Activated T-cell treated with anti-CD3 and anti-CD28 coated beads, Interleukin-2, amount 50 U/mL, for 72 hours (primary cell): ENCODE measurements around the gene SSBP3. TPM values are rescaled to one million over a fixed set of nuclear protein-coding genes. Genes with fewer than 3 reads are reported as not detected.
A peak's percentile ranks its signal among the peaks of the same experiment; 100 is the strongest.
"Not testable (repeated sequence)": the region's sequence is repeated elsewhere in the genome, so short reads cannot be mapped to it uniquely, and the experiment has no call there.

Source experiments
- ATAC-seq, 2 donors: fragments of 150-1000 bp; cut with Tn5 transposase; replicated peaks in 1 of 2; 2 replicates each; pipeline ENCODE4 v1.10.0; 2021; ENCODE audit warnings: moderate library complexity in 2 of 2, mild to moderate bottlenecking in 1 of 2
- DNase-seq, 2 donors: peaks; one replicate each; pipeline ENCODE4 v3.0.0; 2021 to 2022; ENCODE audit warnings: mixed read lengths in 1 of 2
- H3K27ac Mint-ChIP-seq: one replicate; pipeline ENCODE4 v1.8.0; 2022; ENCODE audit warnings: mild to moderate bottlenecking, moderate library complexity, mixed read lengths
- H3K27me3 Mint-ChIP-seq: one replicate; pipeline ENCODE4 v1.8.0; 2022; ENCODE audit warnings: low read depth, mixed read lengths
- H3K36me3 Mint-ChIP-seq, 2 donors: one replicate each; pipeline ENCODE4 v1.8.0; 2022; ENCODE audit warnings: mixed read lengths in 2 of 2, mild to moderate bottlenecking in 1 of 2; ENCODE audit not compliant: insufficient read depth in 2 of 2
- H3K4me1 Mint-ChIP-seq: one replicate; pipeline ENCODE4 v1.8.0; 2022; ENCODE audit warnings: low read depth, mixed read lengths
- H3K4me3 Mint-ChIP-seq, 2 donors: one replicate each; pipeline ENCODE4 v1.8.0; 2022; ENCODE audit warnings: mild to moderate bottlenecking in 2 of 2, mixed read lengths in 2 of 2, moderate library complexity in 2 of 2
- H3K9me3 Mint-ChIP-seq, 2 donors: one replicate each; pipeline ENCODE4 v1.8.0; 2022; ENCODE audit warnings: mixed read lengths in 2 of 2
- total RNA-seq, 2 donors: library from RNA; stranded (reverse); gene quantifications; one replicate each; pipeline ENCODE4 v1.2.3, GENCODE V29; 2022

The SSBP3 gene
- total RNA-seq = 10 to 100 TPM; 70.1 to 84.9 TPM

DNA sequence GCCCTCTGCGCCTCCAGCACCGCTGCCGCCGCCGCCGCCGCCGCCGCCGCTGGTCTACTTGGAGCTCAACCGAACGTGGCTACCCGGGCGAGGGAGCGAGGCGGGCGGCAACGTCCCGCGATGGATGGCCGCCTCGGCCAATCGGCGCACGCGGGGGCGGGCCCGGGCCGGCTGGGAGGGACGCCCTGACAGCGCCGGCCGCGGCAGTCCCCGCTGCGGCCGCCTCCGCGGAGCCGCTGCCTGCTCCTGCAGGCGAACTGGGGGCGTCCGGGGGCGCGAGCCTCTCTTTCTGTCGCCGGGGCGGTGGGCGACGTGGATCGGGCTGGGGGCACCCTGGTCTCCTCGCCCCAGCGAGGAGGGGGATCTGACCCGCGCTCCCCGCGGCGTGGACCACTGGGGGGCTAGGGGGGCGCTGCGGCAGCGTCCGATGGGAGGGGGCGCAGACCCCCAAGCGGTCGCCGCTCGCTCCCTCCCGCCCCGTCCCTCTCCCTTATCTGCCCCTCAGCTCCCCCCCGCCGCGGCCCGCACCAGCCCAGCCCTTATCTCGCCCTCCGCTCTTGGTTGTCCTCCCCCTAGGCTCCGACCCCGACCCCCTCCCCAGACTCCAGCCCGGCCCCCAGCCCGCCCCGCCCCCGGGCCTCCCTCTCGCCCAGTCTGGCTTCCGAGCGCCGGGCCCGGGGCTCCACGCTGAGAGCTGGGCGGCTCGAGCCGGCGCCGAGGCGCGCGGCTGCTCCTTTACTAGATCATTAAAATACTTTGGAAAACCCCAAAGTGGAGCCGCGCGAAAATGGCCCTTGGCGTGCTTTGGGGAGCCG, at the start of gene SSBP3:
Gene SSBP3, minus strand, starts transcription at position 56 of the 815 bp plus-strand sequence.
- Mint-ChIP-seq H3K4me1 (peaks cover 58% of the 10 kb centered on the region), H3K27ac (peak within 1 kb of the TSS; percentile 84), H3K27me3 (no peaks in the 10 kb centered on the region), H3K36me3 (peaks cover 1 to 15% of the 10 kb centered on the region in 2 donors), H3K9me3 (no peaks in the 10 kb centered on the region), H3K4me3 (peak within 1 kb of the TSS; percentile 89 to 93)
- DNase-seq (peak; percentile 94 to 97), ATAC-seq (peak; percentile 86 to 91)

DNA sequence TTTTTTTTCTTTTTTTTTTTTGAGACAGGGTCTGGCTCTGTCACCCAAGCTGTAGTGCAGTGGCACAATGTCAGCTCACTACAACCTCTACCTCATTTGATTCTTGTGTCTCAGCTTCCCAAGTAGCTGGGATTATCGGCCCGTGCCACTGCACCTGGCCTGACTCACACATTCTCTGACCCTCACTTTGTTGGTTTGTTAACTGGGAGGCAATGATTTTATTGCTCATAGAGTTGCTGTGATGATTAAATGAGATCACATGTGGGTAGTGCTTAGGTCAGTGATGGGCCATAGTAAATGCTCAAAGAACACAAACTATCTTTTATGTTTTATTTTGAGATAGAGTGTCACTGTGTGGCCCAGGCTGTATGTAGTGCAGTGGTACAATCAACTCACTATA, 47.3 kb upstream of the SSBP3 start:
- no peak for DNase-seq
- Mint-ChIP-seq H3K36me3 (peaks cover 0 to 6% of the 10 kb centered on the region in 2 donors), H3K9me3 (peaks cover 2 to 3% of the 10 kb centered on the region in 2 donors), H3K27me3 (no peaks in the 10 kb centered on the region), H3K4me1 (peaks cover 9% of the 10 kb centered on the region), H3K4me3 (no peak overlapping the region), H3K27ac (no peak overlapping the region)
- ATAC-seq = no peak

DNA sequence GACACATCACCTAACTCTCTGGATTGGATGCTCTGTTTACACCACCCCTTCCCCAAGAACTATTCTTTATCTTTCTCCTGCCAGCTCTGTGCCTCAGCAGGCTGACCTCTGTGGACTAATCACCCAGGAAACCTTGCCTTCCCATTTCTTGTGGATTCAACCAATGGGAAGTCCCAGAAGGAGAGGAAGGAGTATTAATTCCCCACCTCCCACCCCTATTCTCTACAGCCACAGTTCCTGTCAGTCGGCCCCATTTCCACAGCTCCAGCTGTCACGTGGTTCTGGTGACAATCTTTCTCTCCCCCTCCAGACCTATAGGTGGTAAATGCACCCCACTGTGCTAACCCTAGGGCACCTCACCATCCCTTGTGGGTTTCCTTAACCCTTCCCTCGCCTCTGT, 46.8 kb upstream of the SSBP3 start:
- Mint-ChIP-seq H3K4me3 (no peak overlapping the region), H3K4me1 (peaks cover 6% of the 10 kb centered on the region), H3K27ac (no peak overlapping the region), H3K27me3 (no peaks in the 10 kb centered on the region), H3K9me3 (peaks cover 3% of the 10 kb centered on the region in 2 donors), H3K36me3 (peaks cover 0 to 6% of the 10 kb centered on the region in 2 donors)
- ATAC-seq = no peak
- no peak for DNase-seq

DNA sequence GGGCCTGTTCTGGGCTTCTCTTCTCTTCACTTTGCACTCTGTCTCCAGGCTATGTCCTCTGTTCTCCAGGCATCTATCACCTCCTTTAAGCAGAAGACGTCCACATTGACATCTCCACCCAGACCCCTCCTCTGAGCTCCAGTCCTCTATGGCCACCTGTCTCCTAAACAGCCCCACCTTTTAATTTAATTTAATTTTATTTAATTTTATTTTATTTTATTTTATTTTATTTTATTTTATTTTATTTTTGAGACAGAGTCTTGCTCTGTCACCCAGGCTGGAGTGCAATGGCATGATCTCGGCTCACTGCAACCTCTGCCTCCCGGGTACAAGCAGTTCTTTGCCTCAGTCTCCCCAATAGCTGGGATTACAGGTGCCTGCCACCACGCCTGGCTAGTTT, 43.2 kb upstream of the SSBP3 start:
- not testable (repeated sequence) for H3K9me3 Mint-ChIP-seq, H3K27me3 Mint-ChIP-seq, H3K4me3 Mint-ChIP-seq, H3K36me3 Mint-ChIP-seq, DNase-seq, H3K4me1 Mint-ChIP-seq, ATAC-seq, H3K27ac Mint-ChIP-seq

DNA sequence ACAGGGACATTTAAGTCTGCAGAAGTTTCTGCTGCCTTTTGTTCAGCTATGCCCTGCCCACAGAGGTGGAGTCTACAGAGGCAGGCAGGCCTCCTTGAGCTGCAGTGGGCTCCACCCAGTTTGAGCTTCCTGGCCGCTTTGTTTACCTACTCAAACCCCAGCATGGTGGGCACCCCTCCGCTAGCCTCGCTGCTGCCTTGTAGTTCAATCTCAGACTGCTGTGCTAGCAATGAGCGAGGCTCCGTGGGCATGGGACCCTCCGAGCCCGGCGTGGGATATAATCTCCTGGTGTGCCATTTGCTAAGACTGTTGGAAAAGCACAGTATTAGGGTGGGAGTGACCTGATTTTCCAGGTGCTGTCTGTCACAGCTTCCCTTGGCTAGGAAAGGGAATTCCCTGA, 42.6 kb upstream of the SSBP3 start:
- H3K27ac Mint-ChIP-seq, H3K4me1 Mint-ChIP-seq, H3K36me3 Mint-ChIP-seq, ATAC-seq, DNase-seq, H3K27me3 Mint-ChIP-seq, H3K9me3 Mint-ChIP-seq, H3K4me3 Mint-ChIP-seq: not testable (repeated sequence)

DNA sequence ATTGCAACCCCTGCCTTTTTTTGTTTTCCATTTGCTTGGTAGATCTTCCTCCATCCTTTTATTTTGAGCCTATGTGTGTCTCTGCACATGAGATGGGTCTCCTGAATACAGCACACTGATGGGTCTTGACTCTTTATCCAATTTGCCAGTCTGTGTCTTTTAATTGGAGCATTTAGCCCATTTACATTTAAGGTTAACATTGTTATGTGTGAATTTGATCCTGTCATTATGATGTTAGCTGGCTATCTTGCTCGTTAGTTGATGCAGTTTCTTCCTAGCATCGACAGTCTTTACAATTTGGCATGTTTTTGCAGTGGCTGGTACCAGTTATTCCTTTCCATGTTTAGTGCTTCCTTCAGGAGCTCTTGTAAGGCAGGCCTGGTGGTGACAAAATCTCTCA, 40.9 kb upstream of the SSBP3 start:
- not testable (repeated sequence) for H3K27me3 Mint-ChIP-seq, H3K4me3 Mint-ChIP-seq, H3K4me1 Mint-ChIP-seq, DNase-seq, H3K36me3 Mint-ChIP-seq, H3K9me3 Mint-ChIP-seq, H3K27ac Mint-ChIP-seq, ATAC-seq

DNA sequence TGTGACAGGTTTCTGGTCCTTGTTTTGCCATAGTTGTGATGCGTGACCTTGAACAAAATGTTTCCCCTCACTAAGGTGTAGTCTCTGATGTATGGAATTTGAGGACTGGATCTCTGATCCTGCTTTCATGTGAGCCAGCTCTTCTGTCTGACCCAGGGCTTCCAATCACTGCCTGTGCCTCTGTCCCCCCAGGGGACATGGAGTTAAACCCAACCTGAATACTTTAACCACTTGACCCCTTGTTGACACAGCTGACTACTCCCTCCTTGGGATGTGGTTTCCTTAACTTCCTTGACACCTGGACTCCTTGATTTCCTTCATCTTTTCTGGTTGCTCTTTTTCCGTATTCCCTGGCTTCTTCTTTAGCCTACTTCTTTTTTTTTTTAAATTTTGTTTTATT, 36.0 kb upstream of the SSBP3 start:
- Mint-ChIP-seq H3K36me3 (no peaks in the 10 kb centered on the region), H3K27ac (no peak overlapping the region), H3K27me3 (no peaks in the 10 kb centered on the region), H3K4me3 (no peak overlapping the region), H3K9me3 (peaks cover 0 to 2% of the 10 kb centered on the region in 2 donors), H3K4me1 (no peaks in the 10 kb centered on the region)
- no peak for ATAC-seq
- DNase-seq = no peak

DNA sequence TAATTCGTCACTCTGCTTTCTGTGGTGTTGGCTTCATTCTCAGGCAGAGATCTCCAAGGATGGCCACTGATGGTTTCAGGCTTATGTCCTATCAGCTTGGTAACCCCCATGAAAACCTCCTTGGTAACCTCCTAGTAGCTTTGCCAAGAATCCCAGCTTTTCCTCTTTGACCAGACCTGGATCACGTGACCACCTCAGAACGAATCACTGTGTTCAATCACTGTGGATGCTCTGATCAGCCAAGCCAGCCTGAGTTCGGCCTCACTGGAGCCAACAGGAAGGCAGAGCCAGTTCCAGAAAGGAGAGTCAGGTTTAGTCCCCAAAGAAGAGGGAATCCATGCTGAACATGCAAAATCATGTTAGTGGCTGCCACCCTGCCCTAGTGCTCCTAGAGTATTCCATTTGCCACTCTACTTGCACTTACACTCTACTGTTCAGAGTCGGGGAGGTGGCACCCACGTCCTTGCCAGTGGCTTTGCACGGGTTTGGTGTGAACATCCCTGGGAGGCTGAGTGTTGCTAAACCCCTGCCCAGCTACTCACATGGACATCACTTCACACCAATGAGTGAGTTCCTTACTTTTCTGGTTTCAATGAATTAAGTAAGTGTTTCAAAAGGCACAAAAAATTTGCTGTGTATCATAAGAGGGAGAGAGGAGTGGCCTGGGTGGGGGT, 33.5 kb upstream of the SSBP3 start:
- Mint-ChIP-seq H3K36me3 (no peaks in the 10 kb centered on the region), H3K27me3 (no peaks in the 10 kb centered on the region), H3K4me3 (no peak overlapping the region), H3K27ac (no peak overlapping the region), H3K9me3 (peaks cover 0 to under 1% of the 10 kb centered on the region in 2 donors), H3K4me1 (no peaks in the 10 kb centered on the region)
- no peak for ATAC-seq
- DNase-seq = no peak

DNA sequence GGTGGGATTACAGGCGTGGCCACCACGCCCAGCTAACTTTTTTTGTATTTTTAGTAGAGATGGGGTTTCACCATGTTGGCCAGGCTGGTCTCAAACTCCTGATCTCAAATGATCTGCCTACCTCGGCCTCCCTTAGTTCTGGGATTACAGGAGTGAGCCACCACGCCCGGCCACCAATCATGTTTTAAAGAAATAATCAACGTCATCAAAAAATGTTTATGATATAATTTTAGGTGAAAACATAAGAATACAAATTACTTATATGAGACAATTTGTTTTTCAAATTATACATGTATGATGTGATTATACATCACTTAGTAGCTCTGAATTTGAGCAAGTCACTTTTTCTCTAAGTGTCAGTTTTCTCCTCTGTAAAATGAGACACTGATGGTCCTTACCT, 31.6 kb upstream of the SSBP3 start:
- no peaks in the 10 kb centered on the region for H3K36me3 Mint-ChIP-seq
- no peak overlapping the region for H3K27ac Mint-ChIP-seq
- no peaks in the 10 kb centered on the region for H3K4me1 Mint-ChIP-seq
- ATAC-seq = no peak
- DNase-seq = no peak
- H3K4me3 Mint-ChIP-seq = no peak overlapping the region
- no peaks in the 10 kb centered on the region for H3K9me3 Mint-ChIP-seq
- H3K27me3 Mint-ChIP-seq = no peaks in the 10 kb centered on the region

DNA sequence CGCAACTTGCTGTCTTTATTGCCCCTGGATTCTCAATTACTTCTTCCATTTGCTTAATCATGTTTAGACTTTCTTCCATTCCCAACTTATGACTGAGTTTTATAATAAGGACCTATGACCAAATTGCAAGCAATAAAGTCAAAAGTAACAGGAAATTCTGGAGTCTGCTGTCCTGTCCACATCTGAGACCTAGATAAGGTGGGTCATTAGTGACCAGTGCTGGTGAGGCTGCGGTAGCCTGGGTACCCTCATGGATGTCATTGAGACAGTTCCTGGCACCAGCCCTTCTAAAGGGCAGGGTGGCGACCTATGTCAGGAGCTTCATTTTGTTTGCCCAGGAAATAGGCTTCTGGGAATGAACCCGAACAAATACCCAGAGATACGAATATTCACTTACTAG, 30.6 kb upstream of the SSBP3 start:
- H3K27me3 Mint-ChIP-seq = no peaks in the 10 kb centered on the region
- no peak overlapping the region for H3K4me3 Mint-ChIP-seq
- no peaks in the 10 kb centered on the region for H3K36me3 Mint-ChIP-seq
- H3K4me1 Mint-ChIP-seq = no peaks in the 10 kb centered on the region
- no peak for ATAC-seq
- H3K9me3 Mint-ChIP-seq = no peaks in the 10 kb centered on the region
- H3K27ac Mint-ChIP-seq = no peak overlapping the region
- DNase-seq = no peak

DNA sequence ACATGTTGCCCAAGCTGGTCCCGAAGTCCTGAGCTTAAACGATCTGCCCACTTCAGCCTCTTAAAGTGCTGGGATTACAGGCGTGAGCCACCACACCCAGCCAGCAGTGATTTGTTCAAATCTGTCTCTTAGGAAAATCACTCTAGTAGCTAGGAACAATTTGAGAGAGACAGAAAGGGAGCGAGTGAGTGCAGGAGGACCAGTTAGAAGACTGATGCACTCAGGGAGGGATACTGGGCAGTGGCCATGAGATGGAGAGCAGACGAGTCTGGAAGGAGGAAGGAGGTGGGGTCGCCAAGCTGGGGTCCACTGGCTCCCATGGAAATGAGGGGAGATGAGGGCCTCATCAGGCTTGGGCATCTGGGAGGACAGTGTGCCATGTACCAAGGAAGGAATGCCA, 23.6 kb upstream of the SSBP3 start:
- Mint-ChIP-seq H3K9me3 (no peaks in the 10 kb centered on the region), H3K4me1 (no peaks in the 10 kb centered on the region), H3K27me3 (no peaks in the 10 kb centered on the region), H3K27ac (no peak overlapping the region), H3K36me3 (no peaks in the 10 kb centered on the region), H3K4me3 (no peak overlapping the region)
- DNase-seq = no peak
- ATAC-seq = no peak

DNA sequence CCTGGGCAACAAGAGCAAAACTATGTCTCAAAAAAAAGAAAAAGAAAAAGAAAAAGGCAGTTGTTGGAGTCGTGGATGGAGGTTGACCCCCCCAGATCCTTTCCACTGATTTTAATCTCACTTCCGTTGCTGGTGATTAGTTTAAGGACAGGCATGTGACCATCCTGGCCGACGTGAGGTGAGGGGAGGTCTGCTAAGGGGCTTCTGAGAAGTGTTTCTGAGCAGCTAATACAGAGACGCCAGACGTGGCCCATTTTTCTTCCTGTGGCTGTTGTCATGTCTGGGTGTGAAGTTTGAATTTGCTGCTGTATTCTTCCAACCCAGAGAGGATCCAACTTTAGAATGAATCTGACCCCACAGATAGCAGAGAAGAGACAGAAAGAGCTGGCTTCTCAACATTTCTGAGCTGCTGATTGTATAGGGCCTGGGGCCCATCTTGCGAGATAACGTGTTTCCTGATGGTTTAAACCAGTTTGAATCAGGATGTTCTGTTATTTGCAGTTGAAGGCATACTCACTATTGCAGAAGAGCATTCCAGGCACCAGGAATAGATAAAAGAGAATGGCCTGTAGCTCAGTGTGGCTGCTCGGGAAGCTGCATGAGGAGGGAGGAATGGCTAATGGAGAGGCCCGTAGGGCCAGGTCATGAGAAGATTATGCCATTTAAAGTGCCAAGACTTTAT, 22.8 kb upstream of the SSBP3 start:
- ATAC-seq (no peak), DNase-seq (no peak)
- Mint-ChIP-seq H3K9me3 (no peaks in the 10 kb centered on the region), H3K4me3 (no peak overlapping the region), H3K36me3 (no peaks in the 10 kb centered on the region), H3K4me1 (no peaks in the 10 kb centered on the region), H3K27me3 (no peaks in the 10 kb centered on the region), H3K27ac (no peak overlapping the region)

DNA sequence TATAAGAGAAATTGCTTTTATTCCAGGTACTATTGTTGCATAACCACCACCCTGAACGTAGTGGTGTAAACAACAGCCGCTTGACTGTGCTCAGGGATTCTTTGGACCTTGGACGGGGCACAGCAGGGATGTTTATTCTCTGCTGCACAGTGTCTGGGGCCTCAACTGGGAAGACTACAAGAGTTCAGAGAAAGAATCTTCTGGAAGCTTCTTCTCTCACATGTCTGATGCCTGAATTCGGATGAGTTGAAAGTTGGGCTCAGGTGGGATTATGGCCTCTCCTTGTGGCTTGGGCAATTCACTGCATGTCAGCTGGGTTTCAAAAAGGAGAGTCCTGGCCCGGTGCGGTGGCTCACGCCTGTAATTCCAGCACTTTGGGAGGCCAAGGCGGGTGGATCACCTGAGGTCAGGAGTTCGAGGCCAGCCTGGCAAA, 19.0 kb upstream of the SSBP3 start:
- ATAC-seq = no peak
- Mint-ChIP-seq H3K27ac (no peak overlapping the region), H3K4me3 (no peak overlapping the region), H3K27me3 (no peaks in the 10 kb centered on the region), H3K36me3 (no peaks in the 10 kb centered on the region), H3K9me3 (no peaks in the 10 kb centered on the region), H3K4me1 (no peaks in the 10 kb centered on the region)
- DNase-seq = no peak
